ENCODE data around the gene EFNA3.
A peak's percentile ranks its signal among the peaks of the same experiment; 100 is the strongest.

Gene EFNA3

DNA sequence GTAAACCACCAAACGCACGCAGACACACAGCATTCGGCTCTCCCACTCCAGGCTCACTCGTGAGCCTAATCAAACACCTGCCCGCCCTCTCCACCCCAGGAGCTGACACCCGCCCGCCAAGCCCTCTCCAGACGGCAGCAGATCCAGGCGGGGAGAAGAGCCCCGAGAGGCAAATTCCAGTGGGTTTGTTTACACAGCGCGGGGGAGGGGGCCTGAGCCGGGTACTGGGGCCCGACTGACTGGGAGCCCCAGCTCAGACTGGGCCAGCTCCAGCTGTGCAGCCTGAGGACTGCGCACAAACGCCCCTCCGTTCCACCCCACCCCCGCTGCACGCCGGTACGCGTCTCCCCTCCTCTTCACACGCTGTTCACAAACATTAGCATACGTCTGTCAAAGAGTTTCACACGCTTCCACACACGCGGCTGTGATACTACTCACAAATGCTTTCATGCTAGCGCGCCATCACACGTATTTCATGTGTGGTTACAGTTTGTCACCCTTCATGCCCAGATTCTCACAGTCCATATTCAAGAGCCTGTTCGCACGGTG lies 48.0 kb downstream of the EFNA3 start:
- peak overlapping the region; percentile 2 for H3K4me3 ChIP-seq (ENCODE audit: low read depth, low read length)
- DNase-seq (ENCODE audit: low read depth, low spot score): peak; percentile 28
- in situ Hi-C loops (cut with HindIII; ENCODE audit: low sequenced_read_pairs): no loop called here
- TF ChIP-seq, protein P1, sequence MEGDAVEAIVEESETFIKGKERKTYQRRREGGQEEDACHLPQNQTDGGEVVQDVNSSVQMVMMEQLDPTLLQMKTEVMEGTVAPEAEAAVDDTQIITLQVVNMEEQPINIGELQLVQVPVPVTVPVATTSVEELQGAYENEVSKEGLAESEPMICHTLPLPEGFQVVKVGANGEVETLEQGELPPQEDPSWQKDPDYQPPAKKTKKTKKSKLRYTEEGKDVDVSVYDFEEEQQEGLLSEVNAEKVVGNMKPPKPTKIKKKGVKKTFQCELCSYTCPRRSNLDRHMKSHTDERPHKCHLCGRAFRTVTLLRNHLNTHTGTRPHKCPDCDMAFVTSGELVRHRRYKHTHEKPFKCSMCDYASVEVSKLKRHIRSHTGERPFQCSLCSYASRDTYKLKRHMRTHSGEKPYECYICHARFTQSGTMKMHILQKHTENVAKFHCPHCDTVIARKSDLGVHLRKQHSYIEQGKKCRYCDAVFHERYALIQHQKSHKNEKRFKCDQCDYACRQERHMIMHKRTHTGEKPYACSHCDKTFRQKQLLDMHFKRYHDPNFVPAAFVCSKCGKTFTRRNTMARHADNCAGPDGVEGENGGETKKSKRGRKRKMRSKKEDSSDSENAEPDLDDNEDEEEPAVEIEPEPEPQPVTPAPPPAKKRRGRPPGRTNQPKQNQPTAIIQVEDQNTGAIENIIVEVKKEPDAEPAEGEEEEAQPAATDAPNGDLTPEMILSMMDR (IDR thresholded peaks at IDR 0.05; ENCODE audit: low read depth, low read length): no peak

DNA sequence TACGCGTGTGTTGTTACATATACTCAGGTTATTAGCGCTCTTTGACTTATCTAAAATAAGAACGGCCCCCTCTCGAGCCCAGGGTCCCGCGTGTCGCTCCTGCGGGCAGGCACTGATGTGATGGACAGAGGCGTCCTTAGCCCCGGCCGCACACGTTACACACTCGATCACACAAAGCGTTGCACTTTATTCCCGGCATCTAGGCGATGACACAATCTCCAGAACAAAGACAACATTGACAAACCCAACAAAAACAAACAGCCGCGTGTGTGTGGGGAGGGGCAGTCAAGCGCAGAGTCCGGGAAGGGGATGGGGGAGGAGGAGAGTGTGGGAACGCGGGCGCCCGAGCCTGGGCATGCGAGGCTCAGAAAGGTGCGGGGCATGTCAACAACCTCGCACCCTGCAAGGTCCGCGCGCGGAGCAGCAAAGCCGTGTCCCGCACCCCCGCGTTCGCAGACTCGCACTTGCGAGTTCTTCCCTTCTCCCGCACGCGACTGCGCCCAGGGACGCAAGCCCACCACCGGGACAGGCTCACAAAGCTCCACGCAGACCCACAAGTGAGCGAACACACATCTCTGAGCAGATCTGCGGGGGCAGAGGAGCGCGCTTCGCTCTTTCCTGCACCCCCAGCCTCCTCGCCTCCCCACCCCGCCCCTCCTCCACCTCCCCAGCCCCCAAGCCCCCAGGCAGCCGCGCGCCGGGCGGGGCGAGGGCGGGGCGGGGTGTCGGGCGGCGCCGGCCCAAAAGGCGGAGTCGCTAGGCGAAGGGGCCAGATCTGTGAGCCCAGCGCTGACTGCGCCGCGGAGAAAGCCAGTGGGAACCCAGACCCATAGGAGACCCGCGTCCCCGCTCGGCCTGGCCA lies 48.7 kb downstream of the EFNA3 start, which contains the start of gene EFNA1:
Gene EFNA1, plus strand, starts transcription at position 772 of the 862 bp plus-strand sequence. CDS start 102 bp downstream, outside the sequence.
- TF ChIP-seq, protein P1 (IDR thresholded peaks at IDR 0.05; ENCODE audit: low read depth, low read length): no peak

DNA sequence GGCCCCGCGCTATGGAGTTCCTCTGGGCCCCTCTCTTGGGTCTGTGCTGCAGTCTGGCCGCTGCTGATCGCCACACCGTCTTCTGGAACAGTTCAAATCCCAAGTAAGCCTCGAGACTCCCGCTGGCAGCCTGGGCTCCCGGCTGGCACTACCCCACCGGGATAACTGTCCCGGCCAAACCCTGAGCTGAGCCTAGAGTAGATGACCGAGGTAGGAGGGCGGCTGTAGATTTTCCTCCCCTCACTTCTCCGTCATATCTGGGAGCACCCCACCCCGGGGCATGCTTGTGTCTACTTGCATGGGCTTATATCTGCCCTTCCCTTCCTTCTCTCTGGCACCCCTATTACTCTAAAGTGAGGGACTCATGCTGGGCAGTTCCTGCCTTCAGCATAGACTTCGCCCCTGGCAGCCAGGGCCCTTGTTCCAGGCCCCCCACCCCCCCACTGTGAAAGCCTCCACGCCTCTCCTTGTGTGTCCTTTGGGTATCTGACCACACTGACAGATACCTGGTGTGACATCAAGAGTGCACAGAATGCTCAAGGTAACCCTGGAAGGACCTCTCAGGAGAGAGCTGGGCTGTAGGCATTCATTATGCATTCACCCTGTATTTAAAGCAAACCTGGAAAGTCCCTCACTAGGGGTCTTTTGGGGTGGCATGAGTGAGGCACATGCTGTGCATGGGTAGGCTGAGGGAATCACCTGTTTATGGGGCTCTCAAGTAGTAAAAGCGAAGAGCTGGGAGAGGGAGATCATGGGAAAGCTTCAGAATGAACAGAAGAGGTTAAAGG lies 49.5 kb downstream of the EFNA3 start:
- DNase-seq (ENCODE audit: low read depth, low spot score): no peak
- H3K4me3 ChIP-seq (ENCODE audit: low read depth, low read length): peak overlapping the region; percentile 45
- TF ChIP-seq, protein P1 (IDR thresholded peaks at IDR 0.05; ENCODE audit: low read depth, low read length): no peak
- in situ Hi-C loops (cut with HindIII; ENCODE audit: low sequenced_read_pairs): no loop called here

More for the DNA sequence above, 48.7 kb downstream of the EFNA3 start, which contains the start of gene EFNA1:
- DNase-seq (ENCODE audit: low read depth, low spot score): peak; percentile 39
- H3K4me3 ChIP-seq (ENCODE audit: low read depth, low read length): peak within 1 kb of the TSS; percentile 45
- in situ Hi-C loops (cut with HindIII; ENCODE audit: low sequenced_read_pairs): no loop called here

DNA sequence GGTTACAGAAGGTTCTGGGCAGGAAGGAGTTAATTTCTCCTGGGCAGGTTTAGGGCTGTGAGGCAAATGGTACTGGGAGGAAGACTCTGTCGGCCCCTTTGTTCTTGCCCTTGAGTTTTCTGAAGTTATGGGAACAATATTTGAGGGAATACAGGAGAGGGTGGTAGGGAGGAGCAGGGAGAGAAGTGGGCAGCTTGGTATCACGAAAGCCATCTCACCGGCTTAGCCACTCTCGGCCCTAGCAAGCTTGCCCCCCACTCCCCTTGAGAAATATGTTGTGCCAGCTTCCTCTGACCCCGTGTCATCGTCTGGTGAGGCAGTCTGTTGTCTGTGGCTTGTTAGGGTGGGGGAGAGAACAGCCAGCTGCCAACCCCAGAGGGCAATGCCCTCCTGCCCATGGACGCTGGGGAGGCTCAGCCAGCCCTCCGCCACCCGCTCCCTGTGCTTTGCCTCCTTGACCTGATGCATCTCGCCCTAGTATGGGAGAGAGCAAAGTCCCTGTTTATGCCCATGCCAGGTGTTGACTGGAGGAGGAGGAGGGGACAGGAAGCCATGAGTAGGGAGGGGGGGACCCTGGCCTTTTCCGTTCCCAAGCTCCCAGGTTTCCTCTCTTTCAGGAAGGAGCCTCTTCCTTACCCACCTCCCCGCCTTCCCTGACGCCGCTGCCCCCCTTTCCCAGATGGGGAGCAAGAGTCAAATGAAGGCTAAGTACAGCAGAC lies 50.3 kb downstream of the EFNA3 start:
- no peak for DNase-seq (ENCODE audit: low read depth, low spot score)
- H3K4me3 ChIP-seq (ENCODE audit: low read depth, low read length): no peak overlapping the region
- in situ Hi-C loops (cut with HindIII; ENCODE audit: low sequenced_read_pairs): no loop called here

DNA sequence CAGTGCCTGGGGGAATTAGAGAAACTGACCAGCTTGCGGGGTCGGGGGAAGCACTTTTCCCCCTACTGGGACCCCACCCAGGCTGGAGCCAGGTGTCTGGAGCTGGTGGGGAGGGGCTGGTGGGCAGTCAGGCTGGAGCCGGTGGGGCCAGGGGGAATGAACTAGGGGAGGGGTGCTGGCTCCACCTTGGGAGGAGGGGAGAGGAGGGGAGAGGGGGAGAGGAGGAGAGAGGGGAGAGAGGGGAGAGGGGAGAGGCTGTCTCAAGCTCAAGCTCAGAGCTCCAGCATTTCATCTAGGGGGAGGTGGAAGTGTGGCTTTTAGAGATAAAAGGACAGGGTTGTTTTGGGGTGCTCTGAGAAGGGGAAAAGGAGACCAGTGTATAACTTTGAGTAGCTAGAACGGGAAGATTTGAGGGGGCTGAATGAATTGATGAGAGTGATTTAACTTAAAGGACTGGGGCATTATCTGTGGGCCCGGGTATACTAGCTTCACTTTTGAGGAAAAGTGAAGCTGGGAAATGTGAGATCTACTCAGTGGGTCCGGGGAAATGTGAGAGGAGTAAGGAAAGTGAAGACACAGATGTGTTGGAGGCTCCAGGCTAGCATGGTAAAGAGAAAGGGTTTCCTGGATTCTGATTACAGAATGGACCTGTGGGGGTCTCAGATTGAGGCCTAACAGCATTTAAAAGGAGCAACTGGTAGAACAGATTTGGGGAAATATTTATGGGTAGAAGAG lies 51.8 kb downstream of the EFNA3 start:
- in situ Hi-C loops (cut with HindIII; ENCODE audit: low sequenced_read_pairs): no loop called here
- no peak overlapping the region for H3K4me3 ChIP-seq (ENCODE audit: low read depth, low read length)
- TF ChIP-seq, protein P1 (IDR thresholded peaks at IDR 0.05; ENCODE audit: low read depth, low read length): no peak
- DNase-seq (ENCODE audit: low read depth, low spot score): no peak

More for the DNA sequence above, 50.3 kb downstream of the EFNA3 start:
- TF ChIP-seq, protein P1 (IDR thresholded peaks at IDR 0.05; ENCODE audit: low read depth, low read length): no peak

Measured in astrocyte of the spinal cord (primary cell).